Bronchial epithelial cell (primary cell): Measurements from ENCODE around the gene SH3D19. TPM values are rescaled to one million over a fixed set of nuclear protein-coding genes. Genes with fewer than 3 reads are reported as not detected.

ENCODE experiments used
- DNase-seq: peaks from one replicate; pipeline ENCODE4 v3.0.0-alpha.2; 2010; ENCODE audit warnings: low read depth
- FAIRE-seq: peaks from 2 replicates; lab custom pipeline; 2011; peaks lifted over from hg19 to GRCh38; lab: Jason Lieb, UNC
- H3K27me3 ChIP-seq: 2 replicates; pipeline ENCODE4 v1.5.1; 2011; ENCODE audit warnings: low read length; ENCODE audit not compliant: control insufficient read depth, insufficient read depth
- H3K36me3 ChIP-seq: 2 replicates; pipeline ENCODE4 v1.5.1; 2011; ENCODE audit warnings: low read length; ENCODE audit not compliant: control insufficient read depth, insufficient read depth
- H3K4me3 ChIP-seq: 2 replicates; pipeline ENCODE4 v1.5.1; 2011; ENCODE audit warnings: mild to moderate bottlenecking, low read depth, low read length, control low read depth
- total RNA-seq: library from RNA; depleted of rRNA; stranded (reverse); fragments of >200 nt; gene quantifications from 2 replicates; pipeline ENCODE4 v1.2.1, GENCODE V29; 2014
- TF ChIP-seq, protein P1 (sequence below): IDR thresholded peaks from 2 replicates; pipeline ENCODE4 v1.5.1; 2011; ENCODE audit warnings: mild to moderate bottlenecking, moderate library complexity, low read length, control low read depth, inconsistent platforms; ENCODE audit not compliant: insufficient read depth, severe bottlenecking

The SH3D19 gene
- total RNA-seq, 1 donor from 2014 or later, result 13.2 TPM

DNA sequence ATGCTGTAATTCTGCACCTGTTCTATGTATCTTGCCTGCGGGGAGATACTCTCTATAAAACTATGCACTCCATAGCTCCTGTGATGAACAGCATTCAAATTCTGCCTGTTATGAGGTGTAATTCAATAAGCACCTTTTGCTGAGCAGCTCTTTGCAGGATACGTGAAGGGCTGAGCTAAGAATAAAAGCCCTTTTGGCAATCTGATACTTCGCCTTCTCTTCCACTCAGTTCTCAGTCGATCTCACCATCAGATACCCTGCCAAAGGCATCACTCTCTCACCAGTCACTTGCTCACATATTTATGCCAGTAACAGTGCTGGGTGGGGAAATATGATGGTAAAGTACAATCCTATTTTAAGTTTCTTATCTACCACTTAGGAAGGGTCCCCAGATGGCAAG is 158.8 kb downstream of the SH3D19 start:
- Histone ChIP-seq H3K36me3 (peaks cover 2% of the 10 kb centered on the region), H3K27me3 (no peaks in the 10 kb centered on the region), H3K4me3 (no peak overlapping the region)
- FAIRE-seq (no peak), DNase-seq (no peak)
- TF ChIP-seq, protein P1, sequence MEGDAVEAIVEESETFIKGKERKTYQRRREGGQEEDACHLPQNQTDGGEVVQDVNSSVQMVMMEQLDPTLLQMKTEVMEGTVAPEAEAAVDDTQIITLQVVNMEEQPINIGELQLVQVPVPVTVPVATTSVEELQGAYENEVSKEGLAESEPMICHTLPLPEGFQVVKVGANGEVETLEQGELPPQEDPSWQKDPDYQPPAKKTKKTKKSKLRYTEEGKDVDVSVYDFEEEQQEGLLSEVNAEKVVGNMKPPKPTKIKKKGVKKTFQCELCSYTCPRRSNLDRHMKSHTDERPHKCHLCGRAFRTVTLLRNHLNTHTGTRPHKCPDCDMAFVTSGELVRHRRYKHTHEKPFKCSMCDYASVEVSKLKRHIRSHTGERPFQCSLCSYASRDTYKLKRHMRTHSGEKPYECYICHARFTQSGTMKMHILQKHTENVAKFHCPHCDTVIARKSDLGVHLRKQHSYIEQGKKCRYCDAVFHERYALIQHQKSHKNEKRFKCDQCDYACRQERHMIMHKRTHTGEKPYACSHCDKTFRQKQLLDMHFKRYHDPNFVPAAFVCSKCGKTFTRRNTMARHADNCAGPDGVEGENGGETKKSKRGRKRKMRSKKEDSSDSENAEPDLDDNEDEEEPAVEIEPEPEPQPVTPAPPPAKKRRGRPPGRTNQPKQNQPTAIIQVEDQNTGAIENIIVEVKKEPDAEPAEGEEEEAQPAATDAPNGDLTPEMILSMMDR, result no peak

DNA sequence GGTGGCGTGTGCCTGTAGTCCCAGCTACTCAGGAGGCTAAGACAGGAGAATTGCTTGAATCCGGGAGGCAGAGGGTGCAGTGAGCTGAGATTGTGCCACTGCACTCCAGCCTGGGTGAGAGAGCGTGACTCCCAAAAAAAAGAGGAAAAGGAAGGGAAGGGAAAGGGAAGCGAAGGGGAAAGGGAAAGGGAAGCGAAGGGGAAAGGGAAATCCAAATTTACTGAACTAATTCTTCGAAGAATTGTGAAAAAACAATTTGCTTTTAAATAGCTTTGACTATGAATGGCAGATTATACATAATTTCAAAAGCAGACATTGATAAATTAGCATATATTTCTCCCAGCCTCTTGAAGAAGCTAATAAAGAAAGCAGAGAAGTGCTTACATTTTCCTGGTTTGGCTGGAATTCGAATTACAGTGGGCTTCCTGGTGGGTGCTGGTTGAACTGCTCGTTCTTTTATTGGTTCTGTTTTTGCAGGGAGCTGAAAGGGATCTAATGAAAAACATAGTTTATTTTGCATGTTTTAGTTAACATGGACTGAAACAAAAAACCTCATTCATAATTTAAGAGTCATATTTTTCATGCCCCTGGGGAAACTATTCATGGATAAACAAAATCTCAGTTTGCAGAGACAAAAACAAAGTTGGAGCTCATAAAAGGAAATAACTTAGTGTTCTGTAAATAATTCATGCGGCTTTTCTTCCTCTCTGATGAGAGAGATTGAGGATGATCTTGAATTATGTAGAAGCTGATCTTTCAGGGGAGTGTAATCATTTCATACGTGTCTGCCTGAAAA is 160.0 kb downstream of the SH3D19 start:
- FAIRE-seq (no peak), DNase-seq (no peak)
- Histone ChIP-seq H3K4me3 (no peak overlapping the region), H3K27me3 (no peaks in the 10 kb centered on the region), H3K36me3 (peaks cover 2% of the 10 kb centered on the region)
- TF ChIP-seq, protein P1, result no peak

DNA sequence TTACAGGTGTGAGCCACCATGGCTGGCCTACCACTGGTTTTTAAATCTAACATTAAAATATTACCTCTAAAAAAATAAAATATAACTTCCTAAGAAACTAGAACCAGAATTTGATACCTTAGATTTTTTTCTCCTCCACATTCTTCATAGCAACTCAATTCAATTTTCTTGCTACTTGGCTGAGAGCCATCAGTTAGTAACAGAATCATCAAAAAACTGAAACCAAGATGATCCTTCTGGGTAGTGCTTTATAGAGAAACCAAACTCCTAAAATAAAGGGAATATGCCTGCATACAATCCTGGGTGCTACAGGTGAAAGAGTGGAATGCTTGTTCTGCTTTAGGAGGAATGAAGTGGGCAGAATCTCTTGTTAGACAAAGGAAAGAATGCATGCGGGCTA is 161.6 kb downstream of the SH3D19 start:
- Histone ChIP-seq H3K4me3 (no peak overlapping the region), H3K27me3 (no peaks in the 10 kb centered on the region), H3K36me3 (peaks cover 1% of the 10 kb centered on the region)
- DNase-seq (no peak), FAIRE-seq (no peak)
- TF ChIP-seq, protein P1, result no peak

DNA sequence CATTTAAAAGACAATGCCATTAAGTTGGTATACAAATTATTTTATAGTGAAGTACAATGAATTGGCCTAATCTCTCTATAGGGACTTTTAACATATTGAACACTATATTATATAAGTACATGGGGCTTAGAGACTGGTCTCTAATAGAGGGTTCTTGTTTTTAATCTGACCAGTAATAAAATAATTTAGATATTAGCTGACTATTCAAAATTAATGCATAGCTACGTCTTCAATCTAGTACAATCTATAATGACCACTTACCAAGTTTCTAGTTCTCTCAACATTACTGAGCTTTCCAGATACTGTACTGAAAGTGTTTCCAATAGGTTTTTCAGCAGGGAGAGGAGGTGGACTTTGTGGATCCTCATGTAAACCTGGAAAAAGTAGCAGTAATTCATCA is 166.4 kb downstream of the SH3D19 start:
- no peaks in the 10 kb centered on the region for H3K27me3 ChIP-seq
- H3K4me3 ChIP-seq, result no peak overlapping the region
- DNase-seq (no peak), FAIRE-seq (no peak)
- TF ChIP-seq, protein P1, result no peak
- no peaks in the 10 kb centered on the region for H3K36me3 ChIP-seq

DNA sequence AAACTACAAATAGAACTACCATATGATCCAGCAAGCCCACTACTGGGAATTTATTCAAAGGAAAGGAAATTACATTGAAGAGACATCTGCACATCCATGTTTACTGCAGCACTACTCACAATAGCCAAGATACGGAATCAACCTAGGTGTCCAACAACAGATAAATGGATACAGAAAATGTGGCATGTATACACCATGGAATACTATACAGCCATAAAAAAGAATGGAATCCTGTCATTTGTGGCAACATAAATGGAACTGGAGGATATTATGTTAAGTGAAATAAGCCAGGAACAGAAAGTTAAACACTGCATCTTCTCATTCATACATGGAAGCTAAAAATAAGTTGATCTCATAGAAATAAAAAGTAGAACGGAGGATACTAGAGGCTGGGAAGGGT is 167.9 kb downstream of the SH3D19 start:
- Histone ChIP-seq H3K4me3 (no peak overlapping the region), H3K27me3 (no peaks in the 10 kb centered on the region), H3K36me3 (no peaks in the 10 kb centered on the region)
- TF ChIP-seq, protein P1, result no peak
- FAIRE-seq, result no peak
- DNase-seq, result no peak

DNA sequence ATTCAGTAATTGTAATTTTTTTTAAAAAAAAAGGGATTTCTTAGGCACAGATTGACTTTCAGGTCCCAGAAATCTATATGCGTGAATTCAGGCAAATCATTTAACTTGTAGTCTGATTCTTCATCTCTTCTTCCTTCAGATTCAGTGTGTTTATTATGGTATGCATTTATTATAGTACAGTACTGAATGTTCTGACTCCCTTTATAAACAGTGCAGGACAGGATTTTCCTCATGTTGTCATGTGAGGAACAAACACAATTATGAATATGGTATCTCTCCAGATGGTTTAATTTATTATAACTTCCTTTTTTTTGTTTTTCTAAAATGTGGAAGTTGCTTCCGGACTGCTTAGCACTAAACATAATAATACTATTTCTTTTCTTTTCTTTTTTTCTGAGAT is 171.8 kb downstream of the SH3D19 start:
- DNase-seq, result no peak
- TF ChIP-seq, protein P1, result no peak
- no peak for FAIRE-seq

More for the DNA sequence above, 171.8 kb downstream of the SH3D19 start:
- Histone ChIP-seq H3K27me3 (no peaks in the 10 kb centered on the region), H3K36me3 (no peaks in the 10 kb centered on the region), H3K4me3 (no peak overlapping the region)
